HL-60 (cell line): ENCODE data around the gene MED31.
"Not testable (repeated sequence)": the region's sequence is repeated elsewhere in the genome, so short reads cannot be mapped to it uniquely, and the experiment has no call there.

Experiments
- POLR2AphosphoS5 ChIP-seq: IDR thresholded peaks from 2 replicates; pipeline ENCODE4 v1.6.1; 2012; ENCODE audit warnings: low read depth
- TF ChIP-seq, protein P1 (sequence below): IDR thresholded peaks from one replicate; pipeline ENCODE4 v1.5.1; 2011; ENCODE audit warnings: low read length, control low read depth, inconsistent platforms; ENCODE audit not compliant: insufficient read depth

- not testable (repeated sequence) for TF ChIP-seq POLR2AphosphoS5
- TF ChIP-seq, protein P1, sequence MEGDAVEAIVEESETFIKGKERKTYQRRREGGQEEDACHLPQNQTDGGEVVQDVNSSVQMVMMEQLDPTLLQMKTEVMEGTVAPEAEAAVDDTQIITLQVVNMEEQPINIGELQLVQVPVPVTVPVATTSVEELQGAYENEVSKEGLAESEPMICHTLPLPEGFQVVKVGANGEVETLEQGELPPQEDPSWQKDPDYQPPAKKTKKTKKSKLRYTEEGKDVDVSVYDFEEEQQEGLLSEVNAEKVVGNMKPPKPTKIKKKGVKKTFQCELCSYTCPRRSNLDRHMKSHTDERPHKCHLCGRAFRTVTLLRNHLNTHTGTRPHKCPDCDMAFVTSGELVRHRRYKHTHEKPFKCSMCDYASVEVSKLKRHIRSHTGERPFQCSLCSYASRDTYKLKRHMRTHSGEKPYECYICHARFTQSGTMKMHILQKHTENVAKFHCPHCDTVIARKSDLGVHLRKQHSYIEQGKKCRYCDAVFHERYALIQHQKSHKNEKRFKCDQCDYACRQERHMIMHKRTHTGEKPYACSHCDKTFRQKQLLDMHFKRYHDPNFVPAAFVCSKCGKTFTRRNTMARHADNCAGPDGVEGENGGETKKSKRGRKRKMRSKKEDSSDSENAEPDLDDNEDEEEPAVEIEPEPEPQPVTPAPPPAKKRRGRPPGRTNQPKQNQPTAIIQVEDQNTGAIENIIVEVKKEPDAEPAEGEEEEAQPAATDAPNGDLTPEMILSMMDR: not testable (repeated sequence)
Observed at GRCh38 chr17:6691958-6692357, 40.6 kb upstream of the MED31 start.
